ENCODE data around the gene KLHDC7A.
"Not testable (repeated sequence)": the region's sequence is repeated elsewhere in the genome, so short reads cannot be mapped to it uniquely, and the experiment has no call there.

KLHDC7A gene
- 0 to 0.13 (median 0) reads per million in 18 experiments for total RNA-seq

- peak in 1 of 2 donors; percentile 15 for DNase-seq
Measured at GRCh38 chr1:18480315-18481189, at the start of gene KLHDC7A. Gene KLHDC7A, plus strand, starts transcription at chr1:18480930. Its CDS starts 52 bp downstream, at chr1:18480982.

GRCh38 chr1:18434041-18434440 lies 46.7 kb upstream of the KLHDC7A start:
- no peak for DNase-seq

DNA sequence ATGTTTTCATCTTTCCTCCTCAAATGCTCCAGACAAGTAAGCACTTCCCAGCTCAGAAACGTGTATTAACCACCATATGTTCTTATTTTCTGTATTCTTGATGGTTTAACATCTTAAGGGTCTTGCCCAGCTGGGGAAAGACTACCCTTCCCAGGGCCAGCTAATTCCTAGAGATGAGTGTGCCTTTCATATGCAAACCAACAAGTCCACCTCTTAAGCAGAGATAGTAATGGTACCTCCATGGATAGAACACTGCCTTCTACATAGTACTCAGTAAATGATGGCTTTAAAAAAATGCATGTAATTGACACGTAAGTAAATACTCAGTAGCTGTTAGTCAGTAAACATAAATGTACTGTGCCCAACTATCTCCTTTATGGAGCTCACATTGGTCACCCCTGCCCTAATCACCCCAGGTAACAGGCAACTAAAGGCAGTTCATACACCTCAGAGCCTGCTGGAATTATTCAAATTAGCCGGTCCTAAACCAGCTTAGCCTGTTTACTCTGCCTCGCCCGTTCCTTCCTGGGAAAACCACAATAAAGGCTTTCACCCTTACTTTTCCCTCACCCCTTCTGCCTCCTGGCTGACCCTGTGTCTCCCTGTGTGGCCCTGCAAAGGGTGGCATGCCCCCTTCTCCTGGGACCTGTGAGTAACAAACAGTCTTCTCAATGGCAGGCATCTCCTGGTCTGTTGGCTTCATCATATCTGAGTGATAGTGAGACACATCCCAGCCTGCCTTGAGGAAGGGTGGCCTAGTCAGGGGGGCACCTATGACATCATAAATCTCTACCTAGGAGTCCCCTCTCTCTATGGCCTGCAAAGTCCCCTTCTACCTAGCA lies 40.1 kb upstream of the KLHDC7A start:
- no peak for DNase-seq

DNA sequence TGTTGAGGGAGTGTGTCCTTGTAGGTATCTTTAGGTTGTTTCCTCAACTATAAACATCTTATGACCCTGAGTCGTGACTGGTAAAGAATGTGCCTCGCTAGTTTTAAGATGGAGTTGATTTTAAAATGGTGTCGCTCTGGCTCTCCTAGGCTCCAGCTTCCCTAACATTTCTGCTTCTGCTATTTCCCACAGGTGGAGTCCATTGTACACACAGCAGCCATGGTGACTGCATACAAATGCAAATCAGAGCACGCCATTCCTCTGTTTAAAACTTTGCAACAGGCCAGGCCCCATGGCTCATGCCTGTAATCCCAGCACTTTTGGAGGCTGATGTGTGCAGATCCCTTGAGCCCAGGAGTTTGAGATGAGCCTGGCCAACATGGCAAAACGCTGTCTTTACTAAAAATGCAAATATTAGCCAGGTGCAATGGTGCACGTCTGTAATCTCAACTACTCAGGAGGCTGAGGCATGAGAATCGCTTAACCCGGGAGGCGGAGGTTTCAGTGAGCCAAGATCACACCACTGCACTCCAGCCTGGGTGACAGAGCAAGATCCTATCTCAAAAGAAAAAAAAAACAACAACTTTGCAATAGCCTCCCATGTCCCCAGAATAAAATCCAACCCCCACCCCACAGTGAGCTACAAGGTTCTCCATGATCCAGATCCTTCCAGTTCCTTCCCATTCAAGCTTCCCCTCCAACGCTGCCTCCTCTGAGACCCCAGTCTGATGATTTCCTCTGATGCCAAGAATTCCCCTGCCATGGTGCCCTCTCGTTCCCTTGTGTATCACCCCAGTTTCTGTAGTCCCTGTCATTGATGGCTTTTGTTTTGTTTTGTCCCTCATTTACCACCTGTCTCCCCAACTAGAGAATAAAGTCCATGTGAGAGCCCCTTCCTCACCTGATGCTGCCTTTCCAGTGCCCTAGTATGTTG lies 36.9 kb upstream of the KLHDC7A start:
- no peak for DNase-seq

DNA sequence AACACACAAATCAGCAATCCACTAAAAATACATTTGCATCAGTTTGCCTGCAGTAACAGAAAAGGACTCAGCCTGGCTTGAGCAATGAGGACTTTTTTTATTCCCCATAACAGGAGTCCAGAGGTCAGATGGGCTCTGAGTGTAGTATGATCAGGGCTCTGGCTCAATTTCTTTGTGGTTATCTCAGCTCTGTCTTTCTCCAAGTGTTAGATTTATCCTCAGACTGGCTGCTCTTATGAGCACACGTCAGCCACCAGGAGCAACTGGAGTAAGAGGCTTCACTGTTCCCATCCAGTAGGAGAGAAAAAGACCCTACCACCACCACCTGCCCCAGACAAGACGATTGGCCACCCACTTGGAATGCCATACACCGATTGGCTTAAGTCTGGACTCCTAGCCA lies 36.2 kb upstream of the KLHDC7A start:
- DNase-seq, result no peak

GRCh38 chr1:18446751-18447150 lies 34.0 kb upstream of the KLHDC7A start:
- no peak for DNase-seq

GRCh38 chr1:18447509-18448220 lies 33.1 kb upstream of the KLHDC7A start:
- DNase-seq, result no peak

GRCh38 chr1:18448889-18449288 lies 31.8 kb upstream of the KLHDC7A start:
- no peak for DNase-seq

DNA sequence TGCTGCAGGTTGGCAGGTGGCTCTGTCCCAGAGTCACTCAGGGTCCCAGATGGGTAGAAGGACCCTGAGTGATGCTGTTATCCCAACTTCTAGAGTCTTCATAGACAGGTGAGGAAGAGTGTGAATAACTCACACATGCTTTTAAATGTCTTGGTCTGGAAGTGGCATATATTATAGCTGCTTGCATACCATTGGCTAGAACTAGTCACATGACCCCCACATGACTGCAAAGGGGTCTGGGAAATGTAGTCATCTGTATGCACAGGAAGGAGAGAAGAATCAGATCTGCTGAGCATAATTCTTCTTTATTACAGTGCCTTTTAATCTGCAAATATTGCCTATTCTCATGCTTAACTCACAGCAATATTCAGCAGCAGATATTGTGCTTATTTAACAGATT lies 28.2 kb upstream of the KLHDC7A start:
- DNase-seq, result peak; percentile 21 to 24

DNA sequence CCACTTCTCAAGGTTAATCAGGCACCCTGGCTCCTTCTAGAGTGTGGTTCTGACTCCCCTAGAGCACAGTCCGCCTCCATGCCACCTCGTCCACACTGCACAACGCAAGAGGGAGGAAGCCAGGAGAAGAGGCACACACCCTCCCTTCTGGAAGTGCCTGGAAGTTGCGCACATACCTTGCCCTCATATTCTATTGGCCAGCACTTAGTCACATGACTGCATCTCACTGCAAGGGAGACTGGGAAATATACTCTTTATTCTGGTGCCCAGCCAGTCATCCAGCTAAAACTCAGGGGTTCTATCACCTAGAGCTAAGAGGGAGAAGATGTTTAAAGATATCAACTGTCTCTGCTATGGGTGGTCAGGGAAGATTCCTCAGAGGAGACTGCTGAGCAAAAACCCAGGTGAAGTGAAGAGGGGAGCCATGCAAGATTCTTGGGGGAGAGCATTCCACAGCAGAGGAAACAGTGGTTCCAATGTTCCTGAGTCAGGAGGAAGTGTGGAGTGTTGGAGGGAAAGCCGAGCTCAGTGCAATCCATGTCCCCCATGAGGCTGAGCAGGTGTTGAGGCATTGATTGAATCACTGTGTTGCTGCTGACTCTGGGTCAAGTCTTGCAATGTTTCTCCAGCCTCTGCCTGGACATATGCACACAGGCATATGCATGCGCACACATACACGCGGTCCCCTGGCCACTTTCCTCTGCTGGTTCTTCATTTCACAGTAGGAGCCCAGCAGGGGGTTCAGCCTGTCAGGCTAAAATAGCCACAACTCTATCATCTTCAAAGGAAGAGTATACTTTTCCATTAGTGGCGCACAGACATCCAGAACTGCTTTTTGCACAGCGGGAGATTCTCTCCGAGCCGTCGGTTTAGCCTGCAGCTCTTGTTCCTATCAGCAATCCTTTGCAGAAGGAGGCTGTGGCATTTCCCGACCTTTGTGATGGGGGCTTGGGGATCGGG lies 22.3 kb upstream of the KLHDC7A start:
- no peak for DNase-seq

DNA sequence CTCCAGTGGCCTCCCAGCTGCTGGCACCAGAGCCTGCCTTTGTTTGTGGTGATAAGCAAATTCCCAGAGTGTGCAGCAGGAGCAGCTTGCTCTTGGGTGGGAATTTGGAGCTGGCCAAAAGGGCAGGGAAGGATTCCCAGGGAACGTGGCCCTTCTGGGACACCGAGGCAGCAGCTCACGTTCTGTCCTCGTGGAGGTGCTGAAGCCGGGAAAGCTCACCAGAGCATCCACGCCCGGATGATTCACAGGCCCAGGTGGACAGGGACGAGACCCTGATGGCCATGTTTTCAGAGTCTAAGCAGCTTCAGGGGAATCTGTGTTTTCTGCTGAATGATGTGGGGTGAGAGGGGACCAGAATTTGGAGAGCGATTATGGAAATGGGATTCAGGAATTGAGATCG lies 19.1 kb upstream of the KLHDC7A start:
- DNase-seq, result no peak

DNA sequence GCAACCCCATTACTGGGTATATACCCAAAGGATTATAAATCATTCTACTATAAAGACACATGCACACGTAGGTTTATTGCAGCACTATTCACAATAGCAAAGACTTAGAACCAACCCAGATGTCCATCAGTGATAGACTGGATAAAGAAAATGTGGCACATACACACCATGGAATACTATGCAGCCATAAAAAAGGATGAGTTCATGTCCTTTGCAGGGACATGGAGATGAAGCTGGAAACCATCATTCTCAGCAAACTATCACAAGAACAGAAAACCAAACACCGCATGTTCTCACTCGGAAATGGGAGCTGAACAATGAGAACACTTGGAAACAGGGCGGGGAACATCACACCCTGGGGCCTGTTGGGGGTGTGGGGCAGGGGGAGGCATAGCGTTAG lies 18.2 kb upstream of the KLHDC7A start:
- not testable (repeated sequence) for DNase-seq

DNA sequence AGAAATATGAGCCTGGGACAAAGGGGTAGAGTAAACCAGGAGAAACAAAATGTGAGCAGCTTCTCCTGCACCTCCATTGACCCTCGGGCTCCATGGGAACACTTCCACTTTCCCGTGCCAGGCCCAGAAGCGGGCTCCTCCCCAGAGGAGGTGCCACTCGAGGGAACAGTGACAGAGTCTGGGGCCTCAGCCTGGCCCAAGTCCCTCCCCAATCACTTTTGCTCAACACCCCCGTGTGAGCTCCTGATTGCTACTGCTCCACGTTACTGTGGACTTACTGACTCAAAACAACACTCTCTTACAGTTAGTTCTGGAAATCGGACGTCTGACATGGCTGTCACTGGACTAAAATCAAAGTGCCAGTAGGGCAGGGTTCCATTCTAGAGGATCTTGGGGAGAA lies 17.7 kb upstream of the KLHDC7A start:
- no peak for DNase-seq

- DNase-seq, result no peak
Measured at GRCh38 chr1:18463984-18464664, 16.6 kb upstream of the KLHDC7A start.

DNA sequence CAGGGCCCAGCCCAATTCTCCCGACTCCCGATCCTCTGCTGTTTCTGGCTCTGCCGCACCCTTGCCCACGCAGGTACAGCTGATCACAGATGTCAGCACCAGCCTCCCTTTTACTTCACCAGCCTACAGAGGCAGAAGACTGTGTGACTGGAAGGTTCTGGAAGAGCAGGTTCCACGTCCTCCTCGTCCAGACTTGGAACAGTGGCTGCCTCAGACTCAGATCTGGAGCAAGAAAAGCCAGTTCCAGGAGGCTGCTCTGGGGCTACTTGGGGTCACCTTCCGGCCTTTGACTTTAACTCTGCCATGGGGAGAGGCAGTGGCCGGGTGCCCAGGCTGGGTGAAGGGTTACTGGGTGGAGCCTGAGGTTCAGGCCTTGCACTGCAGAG lies 16.1 kb upstream of the KLHDC7A start:
- no peak for DNase-seq

DNA sequence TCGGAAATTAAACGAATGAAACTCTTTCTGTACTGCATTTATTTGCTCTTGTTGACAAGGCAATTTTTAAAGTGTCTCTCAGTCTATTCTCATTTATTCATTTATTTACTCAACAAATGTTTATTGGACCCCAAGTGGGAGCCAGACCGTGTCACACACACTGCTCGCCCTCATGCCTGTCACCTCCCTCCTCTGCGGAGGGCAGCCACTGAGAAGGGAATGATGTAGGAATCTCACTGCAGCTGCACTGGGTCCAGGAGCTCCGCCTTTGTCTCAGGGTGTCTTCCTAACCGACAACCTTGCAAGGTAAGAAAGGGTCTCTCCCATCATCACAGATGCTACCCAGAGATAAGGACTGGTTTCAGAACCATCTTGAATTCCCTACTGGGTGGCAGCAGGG lies 14.1 kb upstream of the KLHDC7A start:
- DNase-seq, result no peak

- DNase-seq, result no peak
Measured at GRCh38 chr1:18468570-18468969, 12.2 kb upstream of the KLHDC7A start.

DNA sequence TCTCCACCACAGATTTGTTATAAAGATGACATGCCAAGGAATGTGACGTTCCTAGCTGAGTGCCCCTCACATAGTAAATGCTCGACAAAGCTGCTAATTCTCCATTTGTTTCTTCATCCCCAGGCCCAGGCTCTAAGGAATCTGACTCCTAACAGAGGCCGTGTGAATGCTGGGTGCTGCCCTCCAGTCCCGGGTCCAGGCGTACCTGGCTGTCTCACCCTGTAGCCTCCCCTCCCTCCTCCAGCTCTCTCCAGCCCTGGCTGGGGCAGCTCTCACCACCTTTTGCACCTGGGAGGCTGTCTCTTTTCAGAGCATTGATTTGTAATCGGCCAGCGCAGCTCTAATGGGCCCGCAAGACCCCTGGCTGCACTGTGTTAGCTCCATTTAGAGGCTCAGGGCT lies 11.2 kb upstream of the KLHDC7A start:
- DNase-seq, result no peak

GRCh38 chr1:18470671-18471355 lies 9.9 kb upstream of the KLHDC7A start:
- DNase-seq, result no peak

Data from inflammatory macrophage (primary cell).